Renal cortex interstitium (tissue), 11 donors: ENCODE results near the gene ALKBH6. TPM values are rescaled to one million over a fixed set of nuclear protein-coding genes. Genes with fewer than 3 reads are reported as not detected.
"Not testable (repeated sequence)": the region's sequence is repeated elsewhere in the genome, so short reads cannot be mapped to it uniquely, and the experiment has no call there.

ENCODE experiments used
- DNase-seq, 11 donors: peaks; one replicate each; pipeline ENCODE4 v3.0.0-alpha.2; 2013; ENCODE audit warnings: low read depth in 9 of 11, low spot score in 4 of 11; ENCODE audit errors: extremely low read depth in 1 of 11
- polyA plus RNA-seq, 3 donors: library from polyadenylated mRNA; unstranded; fragments of 120-200 nt; gene quantifications; one replicate each; pipeline ENCODE4 v1.2.1, GENCODE V29; 2013; ENCODE audit not compliant: insufficient read length in 3 of 3

ALKBH6 gene
- polyA plus RNA-seq, 3 donors: 14.0 to 15.8 (median 15.4) TPM

GRCh38 chr19:36006955-36007354, 7.1 kb downstream of the ALKBH6 start:
- DNase-seq: no peak

- DNase-seq: no peak
Observed at GRCh38 chr19:36003284-36003683, 10.7 kb downstream of the ALKBH6 start.

DNA sequence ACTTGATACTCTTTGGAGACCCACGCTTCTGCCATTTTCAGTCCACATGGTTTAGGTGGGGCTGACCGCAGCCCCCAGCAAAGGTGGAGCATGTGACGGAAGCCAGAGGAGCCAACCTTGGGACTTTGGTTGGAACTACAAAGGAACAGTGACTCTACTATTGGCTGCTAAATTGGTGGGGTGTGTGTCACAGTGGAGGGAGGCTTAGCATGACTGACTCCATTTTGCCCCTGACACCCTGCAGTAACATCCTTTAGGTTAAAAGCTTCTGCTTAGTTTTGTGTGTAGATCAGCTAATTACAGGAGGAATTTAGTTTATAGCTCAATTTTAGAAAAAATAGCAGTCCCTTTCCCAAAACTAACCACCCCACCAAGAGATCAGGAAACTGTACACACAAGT, 12.4 kb downstream of the ALKBH6 start:
- DNase-seq: no peak

DNA sequence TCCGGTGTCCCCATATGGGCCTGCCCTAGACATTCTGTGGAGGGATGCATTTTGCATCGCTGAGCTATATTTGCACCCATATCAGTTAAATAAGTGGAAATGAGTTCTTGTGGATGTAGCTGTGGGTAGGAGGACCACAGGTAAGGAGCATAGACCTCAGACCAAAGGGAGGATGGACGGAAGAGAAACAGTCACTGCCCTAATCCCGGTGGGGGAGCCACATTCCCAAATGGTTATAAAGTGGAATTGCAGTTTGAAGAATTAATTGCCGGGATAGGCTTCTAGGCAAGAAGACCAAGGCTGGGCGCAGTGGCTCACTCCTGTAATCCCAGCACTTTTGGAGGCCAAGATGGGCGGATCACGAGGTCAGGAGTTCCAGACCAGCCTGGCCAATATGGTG, 17.2 kb downstream of the ALKBH6 start:
- no peak for DNase-seq

- DNase-seq: peak; percentile 82 to 95 (median 91)
Observed at GRCh38 chr19:35995048-35995993, 18.7 kb downstream of the ALKBH6 start, which contains the start of gene SDHAF1. Gene SDHAF1, plus strand, starts transcription at chr19:35995188. Its CDS starts 87 bp downstream, at chr19:35995275.

GRCh38 chr19:35993923-35994598, 20.0 kb downstream of the ALKBH6 start:
- DNase-seq: no peak

DNA sequence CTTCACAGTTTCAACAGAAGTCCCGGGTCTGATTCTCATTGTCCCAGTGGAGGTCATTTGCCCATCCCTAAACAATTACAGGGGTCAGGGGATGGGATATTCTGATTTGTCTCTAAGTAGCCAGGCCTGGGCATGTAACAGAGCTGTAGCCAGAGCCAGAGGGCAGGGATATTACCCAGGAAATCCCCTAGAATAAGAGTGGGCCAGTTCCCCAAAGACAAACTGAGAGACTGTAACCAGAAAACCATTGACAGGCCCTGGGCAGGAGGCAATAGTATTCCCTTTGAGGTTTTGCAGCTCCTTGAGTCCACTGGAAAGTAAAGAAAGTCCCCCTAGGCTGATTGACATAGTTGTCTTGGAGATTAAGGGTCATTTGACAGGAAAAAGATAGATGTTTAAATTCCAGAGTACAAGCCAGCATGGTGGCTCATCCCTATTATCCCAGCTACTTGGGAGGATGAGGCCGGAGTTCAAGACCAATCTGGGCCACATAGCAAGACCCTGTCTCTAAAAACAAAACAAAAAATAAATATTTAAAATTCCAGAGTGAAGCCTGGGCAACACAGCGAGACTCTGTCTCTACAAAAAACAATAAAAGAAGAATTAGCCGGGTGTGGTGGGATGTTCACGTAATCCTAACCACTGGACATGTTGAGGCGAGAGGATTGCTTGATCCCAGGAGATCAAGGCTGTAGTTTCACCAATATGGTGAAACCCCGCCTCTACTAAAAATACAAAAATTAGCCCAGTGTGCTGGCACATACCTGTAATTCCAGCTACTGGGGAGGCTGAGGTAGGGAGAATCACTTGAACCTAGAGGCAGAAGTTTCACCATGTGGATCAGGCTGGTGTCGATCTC, 20.9 kb downstream of the ALKBH6 start:
- no peak for DNase-seq

- DNase-seq: no peak
Observed at GRCh38 chr19:35991731-35992450, 22.1 kb downstream of the ALKBH6 start.

DNA sequence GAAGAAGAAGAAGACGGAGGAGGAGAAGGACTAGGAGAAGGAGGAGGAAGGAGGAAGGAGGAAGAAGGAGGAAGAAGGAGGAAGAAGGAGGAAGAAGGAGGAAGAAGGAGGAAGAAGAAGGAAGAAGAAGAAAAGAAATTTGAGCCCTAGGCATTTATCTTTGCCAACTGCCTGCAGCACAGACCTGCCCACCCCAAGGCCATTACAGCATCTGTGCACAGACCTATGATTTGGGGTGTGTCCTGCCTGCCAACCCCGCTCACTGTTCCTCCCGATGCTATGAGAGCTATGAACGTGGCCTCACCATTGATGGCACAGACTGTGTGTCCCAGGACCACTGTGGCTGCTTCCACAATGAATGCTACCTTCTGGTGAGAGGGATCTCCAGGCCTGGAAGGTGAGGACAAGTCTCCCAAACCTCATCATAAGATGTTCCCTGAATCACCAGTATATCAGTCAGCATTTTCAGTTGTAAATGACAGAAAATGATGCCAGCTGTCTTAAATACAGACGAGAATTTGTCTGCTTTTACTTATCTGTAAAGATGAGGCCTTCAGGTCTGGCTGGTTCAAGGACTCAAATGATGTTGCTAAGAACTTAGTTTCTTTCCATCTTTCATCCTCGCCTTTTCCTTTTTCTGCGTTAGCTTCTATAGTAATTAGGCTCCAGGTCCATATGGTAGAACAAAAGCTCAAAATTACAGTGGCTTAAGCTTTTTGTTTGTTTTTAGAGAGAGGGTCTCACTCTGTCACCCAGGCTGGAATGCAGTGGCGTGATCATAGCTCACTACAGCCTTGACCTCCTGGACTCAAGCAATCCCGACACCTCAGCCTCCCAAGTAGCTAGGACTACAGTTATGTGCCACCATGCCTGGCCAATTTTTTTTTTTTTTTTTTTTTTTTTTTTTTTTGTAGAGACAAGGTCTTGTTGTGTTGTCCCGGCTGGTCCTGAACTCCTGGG, 23.0 kb downstream of the ALKBH6 start:
- no peak for DNase-seq

- no peak for DNase-seq
Observed at GRCh38 chr19:35990156-35990555, 23.9 kb downstream of the ALKBH6 start.

- DNase-seq: no peak
Observed at GRCh38 chr19:35988824-35989223, 25.2 kb downstream of the ALKBH6 start.

DNA sequence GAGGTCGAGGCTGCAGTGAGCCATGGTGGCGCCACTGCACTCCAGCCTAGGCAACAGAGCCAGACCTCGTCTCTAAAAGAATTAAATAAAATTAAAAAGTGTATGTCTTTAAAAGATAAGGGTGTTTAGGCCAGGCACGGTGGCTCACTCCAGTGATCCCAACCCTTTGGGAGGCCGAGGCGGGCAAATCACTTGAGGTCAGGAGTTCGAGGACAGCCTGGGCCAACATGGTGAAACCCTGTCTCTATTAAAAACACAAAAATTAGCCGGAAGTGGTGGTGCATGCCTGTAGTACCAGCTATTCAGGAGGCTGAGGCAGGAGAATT, 26.5 kb downstream of the ALKBH6 start:
- DNase-seq: no peak

DNA sequence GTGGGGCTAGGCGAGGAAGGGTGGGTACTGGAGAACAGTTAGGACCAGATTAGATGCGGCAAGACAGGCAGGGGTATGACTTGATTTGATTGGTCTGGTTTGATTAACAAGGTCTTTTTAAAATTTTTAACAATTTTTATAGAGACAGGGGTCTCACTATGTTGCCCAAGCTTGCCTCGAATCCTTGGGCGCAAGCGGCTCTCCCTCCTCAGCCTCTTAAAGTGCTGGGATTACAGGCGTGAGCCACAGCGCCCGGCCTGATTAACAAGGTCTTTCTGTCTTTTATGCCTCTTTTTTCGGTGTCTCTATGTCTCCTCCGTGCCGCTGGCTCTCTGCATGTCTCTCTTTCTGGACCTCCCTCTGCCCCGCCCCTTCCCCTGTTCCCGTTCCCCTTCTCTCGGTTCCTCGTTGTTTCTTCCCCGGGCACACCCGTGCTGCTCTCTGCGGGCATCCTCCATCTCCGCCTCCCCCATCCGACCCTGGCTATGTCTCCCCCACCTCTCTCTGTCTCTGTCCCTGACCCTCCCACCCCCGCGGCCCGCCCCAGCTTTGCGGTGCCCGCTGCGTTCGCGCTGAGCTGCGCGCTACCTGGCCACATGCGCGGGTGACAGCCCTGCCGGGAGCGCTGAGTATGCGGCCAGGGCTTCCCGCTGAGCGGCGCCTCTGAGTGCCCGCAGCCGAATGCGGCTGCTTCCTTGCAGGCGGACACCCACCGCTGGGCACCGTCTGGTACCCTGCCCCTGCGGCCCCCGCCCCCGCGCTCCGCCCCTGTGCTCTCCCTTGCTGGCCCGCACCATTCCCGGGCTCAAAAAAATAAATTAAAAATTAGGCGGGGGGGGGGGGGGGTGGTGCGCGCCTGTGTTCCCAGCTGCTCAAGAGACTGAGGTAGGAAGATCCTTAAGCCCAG, 27.1 kb downstream of the ALKBH6 start:
- DNase-seq: no peak

DNA sequence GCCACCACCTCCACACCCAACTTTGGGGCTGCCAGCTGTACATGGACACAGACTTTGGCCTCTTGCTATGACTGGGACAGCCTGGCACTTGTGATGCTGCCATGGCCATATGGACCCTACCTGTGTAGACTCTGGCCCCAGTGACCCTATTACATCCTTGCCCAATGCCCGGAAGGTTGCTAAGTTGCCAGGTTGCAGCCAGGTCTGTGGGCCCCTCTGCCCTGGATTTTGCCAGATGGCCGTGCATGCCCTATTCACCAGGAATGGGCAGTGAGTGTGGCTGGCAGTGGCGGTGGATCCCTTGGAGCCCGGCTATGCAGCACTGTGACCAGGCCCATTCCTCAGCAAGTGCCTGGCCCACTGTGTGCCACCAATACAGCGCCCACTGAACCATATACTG, 27.9 kb downstream of the ALKBH6 start:
- DNase-seq: no peak

DNA sequence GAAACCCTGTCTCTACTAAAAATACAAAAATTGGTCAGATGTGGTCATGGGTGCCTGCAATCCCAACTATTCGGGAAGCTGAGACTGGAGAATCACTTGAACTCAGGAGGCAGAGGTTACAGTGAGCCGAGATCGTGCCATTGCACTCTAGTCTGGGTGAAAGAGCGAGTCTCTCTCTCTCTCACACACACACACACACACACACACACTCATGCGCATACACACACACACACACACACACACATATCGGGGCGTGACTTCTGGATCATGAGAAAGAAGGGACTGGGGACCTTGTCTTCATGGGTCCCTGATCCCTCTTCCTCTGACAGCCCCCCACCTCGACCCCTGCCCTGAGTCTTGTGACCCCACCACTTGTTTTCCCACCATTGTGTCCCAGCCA, 30.8 kb downstream of the ALKBH6 start:
- no peak for DNase-seq

DNA sequence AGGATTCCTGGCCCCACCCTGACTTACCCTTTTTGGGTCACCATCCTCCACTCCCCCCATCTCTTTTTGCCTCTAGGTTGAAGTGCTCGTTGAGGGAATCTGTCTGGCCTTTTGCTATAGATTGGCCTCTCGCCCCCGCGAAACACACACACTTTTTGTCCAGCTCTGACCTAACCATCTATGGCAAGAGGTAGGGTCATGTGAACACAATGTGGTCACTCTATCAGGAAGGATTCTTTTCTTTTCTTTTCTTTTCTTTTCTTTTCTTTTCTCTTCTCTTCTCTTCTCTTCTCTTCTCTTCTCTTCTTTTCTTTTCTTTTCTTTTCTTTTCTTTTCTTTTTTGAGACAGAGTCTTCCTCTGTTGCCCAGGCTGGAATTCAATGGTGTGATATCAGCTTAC, 33.0 kb downstream of the ALKBH6 start:
- not testable (repeated sequence) for DNase-seq

DNA sequence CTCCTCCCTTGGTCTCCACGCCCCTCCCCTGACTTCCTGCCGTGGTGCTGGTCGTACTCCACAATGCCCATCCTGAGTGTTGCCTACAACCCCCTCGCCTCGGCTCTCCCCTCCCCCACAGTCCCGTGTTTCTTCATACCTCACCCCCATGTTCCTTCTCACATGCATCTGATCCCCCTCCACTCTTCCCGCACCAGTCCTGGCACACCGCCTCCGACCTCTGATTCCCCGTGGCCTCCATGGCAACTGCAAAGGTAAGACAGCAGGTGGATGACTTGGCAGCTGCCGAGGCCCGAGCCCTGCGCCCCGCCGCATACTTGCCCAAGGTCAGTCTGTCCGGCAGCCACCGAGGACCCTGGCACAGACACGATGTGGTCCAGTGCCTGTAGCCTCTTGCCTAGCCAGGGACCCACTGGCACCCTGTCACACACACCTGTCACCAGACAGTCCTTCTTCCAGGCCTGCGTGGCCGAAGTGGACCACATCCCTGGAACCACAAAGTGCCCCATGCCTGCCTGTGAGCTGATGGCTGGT, 35.1 kb downstream of the ALKBH6 start:
- DNase-seq: no peak
